CD4-positive, alpha-beta T cell treated with Interleukin-12 subunit alpha and Interleukin-12 subunit beta, for 1 hour (primary cell): ENCODE results near the gene TMPRSS4.
"Not testable (repeated sequence)": the region's sequence is repeated elsewhere in the genome, so short reads cannot be mapped to it uniquely, and the experiment has no call there.

Experiments
- DNase-seq: peaks from one replicate; pipeline ENCODE4 v3.0.0-alpha.2; 2020

The TMPRSS4 gene

DNA sequence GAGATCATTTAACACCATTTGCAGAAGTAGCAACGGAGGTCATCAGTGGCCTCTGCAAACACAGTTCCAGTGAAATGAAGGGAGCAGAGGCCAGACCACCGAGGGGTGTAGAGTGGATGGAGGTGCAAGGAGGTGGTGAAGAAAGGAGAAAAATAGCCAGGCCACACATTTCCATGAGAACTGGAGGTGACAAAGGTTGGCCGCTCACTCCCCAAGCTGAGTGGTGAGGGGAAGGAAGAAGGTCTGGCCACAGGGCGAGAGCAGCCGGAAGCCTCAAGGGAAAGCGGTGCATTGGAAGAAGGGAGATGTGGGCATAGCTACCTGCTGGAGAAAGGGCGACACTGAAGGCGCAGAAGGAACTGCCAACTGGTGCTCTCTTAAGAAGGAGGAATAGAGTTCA, 20.1 kb upstream of the TMPRSS4 start:
- no peak for DNase-seq

DNA sequence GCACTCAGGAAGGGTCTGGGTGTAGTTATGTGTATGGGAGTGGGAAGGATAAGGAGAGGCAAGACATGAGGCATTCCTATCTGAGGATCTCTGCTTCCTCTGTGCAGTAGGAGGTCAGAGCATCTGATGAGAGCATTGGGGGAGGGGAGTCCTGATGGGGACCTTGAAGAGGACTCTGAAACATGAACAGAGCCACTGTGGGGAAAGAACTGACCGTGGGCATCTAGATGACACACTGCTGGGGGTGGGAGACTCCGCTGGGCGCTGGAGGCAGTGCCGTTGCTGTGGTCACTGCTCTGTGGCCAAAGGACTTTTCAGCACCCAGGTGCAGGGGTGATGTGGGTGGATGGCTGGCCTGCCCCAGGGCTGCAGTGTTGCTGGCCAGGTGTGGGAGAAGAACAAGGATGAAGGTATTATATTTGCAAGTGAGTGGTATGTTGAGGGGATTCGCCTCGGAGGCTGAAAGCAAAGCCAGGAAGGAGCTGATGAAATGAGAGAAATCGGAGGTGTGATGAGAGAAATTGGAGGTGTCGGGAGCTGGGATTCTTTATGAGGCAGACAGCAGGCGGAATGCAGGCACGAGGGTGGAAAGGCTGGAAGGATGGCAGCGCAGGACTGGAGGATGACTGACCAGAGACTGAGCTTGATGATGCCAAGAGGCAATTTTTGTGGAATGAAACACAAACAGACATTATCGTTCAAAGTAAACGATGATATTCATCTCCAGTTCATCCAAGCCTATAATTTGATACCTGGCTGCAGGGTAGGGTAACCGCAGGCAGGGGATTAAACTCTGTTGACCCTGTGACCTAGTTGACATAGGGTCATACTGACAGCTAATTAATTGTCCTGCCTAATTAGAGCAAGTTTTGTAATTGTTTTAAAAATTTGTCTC, 19.4 kb upstream of the TMPRSS4 start:
- no peak for DNase-seq

DNA sequence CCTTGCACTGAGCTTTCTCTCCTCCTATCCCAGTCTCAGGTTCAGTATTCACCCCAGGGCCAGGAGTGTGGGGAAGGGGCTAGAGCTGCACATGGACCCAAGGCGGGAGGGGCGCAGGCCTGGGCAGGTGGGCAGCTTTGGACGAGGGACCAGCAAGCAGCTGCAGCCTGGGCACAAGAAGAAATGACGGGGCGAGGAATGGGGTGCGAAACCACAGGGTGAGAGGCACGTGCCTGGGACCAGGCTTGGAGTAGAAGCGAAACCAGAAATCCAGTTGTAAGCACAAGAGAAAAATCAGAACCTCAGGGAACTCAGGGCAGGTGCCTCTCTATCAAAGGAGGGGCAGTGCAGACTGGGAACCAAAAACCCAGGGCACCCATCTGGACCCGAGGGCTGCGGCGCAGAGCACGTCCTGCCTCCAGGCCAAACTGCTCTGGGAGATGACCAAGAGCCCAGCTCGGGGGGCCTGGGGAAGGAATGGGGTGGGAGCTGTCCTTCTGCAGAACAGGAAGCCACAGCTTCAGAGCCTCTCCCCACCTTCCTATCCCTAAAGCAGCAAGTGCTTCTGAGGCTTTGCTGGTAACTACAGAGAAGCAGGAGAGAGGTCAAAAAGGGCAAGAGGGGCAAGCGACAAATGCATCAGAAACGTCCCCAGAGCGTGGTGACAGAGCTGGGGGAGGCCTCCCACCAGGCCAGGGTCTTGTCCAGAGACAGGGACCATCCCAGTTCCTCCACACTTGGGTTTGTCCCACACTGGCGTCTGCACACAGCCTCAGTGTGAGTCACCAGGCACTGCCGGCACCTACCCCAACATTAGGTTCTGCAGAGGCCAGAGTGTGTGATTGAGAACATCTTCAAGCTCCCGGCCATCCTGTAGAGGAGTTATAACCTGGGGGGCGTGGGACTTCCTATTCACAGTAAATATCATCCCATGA, 18.3 kb upstream of the TMPRSS4 start:
- DNase-seq = no peak

DNA sequence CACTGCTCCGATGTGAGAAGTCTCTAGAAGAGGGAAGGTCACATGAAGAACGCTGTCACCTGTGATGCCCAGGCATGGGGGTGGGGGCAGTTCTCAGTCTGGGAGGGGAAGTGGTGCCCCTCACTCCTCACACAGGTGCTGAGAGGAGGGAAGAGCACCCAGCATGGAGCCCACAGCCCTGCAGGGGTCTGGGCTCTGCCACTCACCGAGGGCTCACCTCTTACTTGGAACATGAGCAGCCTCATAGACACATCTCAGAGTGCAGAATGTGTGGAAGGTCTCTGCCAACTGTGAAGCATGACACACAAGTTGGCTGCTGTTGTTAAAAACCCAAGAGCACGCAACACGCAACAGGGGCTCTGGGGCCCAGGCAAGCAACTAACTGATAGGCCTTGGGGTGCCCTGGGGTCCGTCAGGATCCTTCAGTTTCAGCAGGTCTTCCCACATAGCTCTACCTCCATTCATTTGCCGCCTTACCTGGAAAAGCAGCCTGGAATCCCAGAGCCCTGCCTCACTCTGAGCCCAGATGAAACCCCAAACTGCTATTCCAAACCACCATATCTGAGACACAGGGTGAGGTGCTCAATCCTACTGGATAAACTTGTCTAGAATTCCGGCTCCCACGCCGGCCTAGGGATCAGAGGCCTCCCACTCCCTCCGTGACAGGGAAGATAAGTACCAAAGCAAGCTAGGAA, 17.5 kb upstream of the TMPRSS4 start:
- DNase-seq = no peak

DNA sequence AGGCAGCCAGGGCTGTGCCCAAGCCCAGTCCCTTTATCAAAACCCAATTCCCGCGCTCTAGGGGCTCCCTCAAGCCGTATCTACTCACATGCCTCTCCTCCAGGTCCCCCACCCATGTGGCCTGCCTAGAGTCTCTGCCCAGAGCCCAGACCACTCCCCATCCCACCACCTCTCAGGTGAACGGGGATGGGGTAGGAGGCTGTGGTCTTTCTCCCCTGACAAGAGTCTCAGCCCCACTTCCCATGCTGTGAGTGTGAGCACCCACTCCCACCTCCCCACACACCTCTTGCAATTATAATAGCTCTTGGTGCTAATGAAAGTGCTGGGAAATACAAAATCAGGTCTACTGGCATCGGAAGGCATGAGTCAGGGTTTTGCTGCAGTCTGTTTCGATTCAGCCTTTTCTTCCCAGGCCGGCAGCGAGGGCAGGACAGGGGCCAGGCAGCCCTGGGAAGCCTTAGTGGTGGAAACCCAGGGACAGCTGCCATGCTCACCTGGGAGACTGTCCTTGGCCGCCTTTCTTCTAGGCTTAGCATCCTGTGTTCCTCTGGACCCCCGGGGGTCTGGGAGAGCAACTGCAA, 16.7 kb upstream of the TMPRSS4 start:
- DNase-seq = no peak

DNA sequence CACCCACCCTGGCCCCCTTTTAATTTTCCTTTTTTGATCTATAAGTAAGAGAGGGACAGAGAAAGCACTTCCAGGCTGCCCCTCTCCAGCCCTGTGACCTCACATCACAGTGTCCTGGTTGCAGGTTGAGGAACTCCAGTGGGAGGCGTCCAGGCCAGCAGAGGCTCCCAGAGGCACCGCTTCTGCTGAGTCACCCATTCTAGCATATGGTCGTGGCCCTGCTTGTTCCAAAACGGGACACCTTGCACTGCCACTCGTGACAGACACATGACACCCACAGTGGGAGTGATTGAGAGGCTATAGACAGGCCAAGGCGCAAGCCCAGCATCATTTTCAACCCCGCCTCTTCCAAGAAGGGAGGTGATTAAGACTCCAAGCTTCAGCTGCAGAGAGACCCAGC, 16.0 kb upstream of the TMPRSS4 start:
- DNase-seq = no peak

DNA sequence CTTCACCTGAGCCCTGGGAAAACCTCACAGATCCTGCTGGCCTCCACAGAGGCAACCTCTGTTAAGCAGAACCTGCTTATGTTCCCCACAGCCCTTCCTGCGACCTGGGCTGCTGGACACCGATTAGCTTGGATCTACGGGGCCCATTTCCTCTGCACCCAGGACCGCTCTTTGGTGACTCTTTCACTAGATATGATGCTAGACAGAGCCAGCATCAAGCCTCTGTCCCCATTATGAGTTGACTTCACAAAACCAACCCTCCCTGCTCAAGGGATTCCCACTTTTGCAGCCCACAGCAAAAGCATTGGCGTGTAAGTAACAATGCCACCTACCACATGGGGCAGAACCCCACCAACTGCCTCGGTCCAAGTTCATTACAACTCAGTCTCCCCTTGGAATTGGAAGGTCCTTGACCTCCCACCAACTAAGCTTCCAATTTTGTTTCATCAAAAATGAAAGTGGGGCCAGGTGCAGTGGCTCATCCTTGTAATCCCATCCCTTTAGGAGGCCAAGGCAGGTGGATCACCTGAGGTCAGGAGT, 15.2 kb upstream of the TMPRSS4 start:
- DNase-seq = no peak

DNA sequence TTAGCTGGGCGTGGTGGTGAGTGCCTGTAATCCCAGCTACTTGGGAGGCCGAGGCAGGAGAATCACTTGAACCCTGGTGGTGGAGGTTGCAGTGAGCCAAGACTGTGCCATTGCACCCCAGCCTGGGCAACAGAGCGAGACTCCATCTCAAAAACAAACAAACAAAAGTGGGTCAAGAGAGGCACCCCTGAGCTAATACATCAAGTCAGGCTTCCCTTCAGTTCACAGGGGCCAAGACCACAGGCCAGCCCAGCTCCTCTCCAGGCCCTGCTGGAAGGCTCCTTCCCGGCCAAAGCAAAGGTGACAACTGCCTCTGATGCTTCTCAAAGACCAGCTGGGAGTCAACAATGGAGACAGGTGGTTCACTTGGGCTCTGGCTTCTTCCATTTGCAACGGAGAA, 14.7 kb upstream of the TMPRSS4 start:
- not testable (repeated sequence) for DNase-seq

DNA sequence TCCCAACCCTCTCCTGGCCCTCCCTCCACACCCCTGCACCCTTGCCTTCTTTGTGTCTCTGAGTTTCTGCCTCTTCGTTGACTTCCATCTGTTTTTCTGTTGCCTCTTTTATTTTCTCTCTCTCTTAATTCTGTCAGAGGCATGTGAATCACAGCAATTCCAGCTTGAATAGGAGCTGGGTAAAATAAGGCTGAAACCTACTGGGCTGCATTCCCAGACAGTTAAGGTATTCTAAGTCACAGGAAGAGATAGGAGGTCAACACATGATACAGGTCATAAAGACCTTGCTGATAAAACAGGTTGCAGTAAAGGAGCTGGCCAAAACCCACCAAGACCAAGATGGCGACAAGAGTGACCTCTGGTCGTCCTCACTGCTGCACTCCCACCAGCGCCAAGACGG, 14.2 kb upstream of the TMPRSS4 start:
- not testable (repeated sequence) for DNase-seq

DNA sequence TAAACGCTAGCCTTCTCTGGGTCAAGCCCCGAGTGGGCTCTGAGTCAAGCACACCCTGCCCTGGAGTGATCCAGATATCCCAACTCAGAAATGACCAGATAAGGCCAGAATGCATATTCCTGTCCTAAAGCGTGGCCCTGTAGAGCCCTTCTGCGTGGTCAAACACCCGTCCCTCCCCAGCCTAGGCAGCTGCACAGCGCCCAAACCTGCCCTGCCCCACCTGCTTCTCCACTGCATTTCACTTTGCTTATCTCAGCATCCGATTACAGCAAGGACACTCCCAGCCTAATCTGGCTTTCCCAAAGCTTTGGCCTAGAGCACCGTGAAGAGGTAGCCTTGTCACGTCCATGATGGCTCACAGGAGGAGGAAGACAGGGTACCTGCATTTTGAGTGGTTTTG, 11.9 kb upstream of the TMPRSS4 start:
- no peak for DNase-seq

DNA sequence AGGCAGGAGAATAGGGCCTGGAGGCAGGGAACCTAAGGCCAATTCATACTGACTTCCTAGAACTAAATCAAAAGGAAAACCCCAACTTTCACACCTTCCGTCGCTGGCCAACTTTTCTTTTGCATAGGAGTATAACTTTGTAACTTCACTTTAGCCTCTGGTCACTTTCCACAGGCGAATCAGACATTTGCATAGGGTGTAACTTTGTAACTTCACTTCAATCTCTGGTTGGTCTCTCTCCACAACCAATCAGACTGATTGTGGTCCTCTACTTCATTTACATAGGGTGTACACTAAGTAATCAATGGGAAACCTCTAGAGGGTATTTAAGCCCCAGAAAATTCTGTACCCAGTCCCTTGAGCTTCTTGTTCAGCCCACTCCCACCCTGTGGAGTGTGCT, 11.5 kb upstream of the TMPRSS4 start:
- no peak for DNase-seq

DNA sequence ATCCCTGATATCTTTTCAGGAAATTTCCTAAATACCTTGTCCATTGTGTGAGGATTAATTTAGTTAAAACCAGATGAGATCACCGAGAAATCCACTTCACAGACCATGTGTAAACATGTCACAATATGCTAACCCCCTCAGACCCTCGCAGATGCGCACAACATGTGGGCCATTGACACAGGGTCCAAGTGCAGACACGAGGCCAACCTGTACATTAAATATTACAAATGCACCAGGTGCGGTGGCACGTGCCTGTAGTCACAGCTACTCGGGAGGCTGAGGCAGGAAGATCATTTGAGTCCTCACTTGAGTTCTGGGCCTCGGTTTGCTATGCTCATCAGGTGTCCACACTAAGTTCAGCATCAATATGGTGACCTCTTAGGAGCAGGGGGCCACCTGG, 9.9 kb upstream of the TMPRSS4 start:
- no peak for DNase-seq

DNA sequence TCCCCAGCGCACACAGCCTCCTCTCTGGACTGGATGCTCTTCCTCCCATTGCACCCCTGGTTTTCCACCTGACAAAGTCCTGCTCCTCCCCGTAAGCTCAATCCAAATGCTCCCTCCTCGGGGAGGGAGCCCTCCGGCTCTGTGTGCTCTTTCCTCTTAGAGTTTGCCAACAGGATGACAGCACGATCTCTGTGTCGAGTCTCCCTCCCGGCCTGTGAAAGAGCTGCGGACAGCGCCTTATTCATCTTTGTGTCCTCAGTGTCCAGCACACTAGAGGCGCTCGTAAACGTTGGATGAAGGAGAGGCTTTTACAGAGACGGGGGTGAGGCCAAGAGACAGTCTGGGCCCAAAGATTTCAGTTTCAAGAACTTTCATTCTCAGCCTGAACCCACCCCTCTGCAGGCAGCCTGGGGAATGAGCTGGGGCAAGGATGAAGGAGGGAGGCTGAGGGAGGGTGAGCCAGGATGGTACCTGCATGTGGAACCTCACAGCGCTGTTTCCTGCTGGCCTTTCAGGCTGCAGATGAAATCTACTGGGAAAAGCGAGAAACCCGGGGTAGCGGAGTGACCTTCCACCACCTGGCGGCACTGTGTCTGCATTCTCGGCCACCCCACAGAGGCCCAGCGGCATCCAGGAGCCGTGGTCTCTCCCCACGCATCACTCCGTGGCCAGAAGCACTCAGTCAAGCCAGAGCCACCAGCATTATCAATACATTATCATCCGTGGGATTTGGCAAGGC, 8.5 kb upstream of the TMPRSS4 start:
- DNase-seq = no peak

DNA sequence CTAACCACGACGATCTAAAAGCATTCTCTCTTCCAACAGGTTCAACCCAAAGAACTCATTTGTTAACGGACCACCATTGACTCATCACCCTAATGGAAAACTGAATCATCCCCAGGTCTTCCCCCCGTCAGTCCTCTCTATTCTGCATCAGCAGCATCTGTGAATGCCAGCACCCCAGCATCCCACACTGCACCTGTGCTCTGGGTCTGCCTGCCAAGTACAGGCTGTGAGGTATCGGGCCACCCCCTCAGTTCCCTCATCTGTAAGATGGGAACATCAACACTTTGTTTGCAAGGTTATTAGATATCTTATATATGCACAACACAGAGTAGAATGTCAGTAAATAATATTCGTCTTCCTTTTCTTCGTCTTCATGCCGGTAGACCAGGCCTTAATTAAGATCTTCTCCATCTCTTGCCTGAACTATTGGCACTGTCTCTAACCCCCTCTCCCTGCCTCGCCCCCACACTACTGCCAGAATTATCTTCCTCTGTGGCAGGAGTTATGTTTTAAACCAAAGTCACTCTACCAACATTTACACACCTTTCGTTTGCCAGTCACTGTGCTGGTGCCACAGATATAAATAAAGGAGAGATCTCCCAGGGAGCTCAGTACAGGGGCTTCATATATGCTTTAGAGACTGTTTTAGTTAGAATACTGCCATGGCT, 7.8 kb upstream of the TMPRSS4 start:
- no peak for DNase-seq

DNA sequence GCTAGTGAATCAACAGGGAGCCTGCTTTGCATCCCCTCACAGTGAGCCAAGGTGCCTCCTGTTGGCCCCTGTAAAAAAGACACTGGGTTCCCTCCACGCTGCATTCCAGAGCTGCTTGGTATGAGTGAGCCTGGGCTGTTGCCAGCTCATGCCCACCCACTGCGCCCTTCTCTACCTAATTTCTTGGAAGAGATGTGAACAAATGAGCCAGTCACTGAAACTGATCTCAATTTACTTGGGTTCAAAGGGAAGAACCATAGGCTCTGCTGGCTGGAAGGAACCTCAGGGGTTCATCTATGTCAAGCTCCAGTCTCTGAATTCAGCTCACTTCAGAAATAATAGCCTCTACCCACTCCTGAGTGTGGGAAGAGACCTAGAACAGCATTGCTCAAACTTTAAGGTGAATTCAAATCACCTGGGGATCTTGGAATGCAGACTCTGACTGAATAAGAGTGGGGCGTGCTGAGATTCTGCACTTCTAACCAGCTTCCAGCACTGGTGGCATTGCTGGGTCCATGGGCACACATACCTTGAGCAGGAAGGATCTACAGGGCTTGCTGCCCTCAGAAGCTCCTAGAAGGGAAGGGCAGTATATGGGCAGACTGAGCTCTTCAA, 5.4 kb upstream of the TMPRSS4 start:
- no peak for DNase-seq

DNA sequence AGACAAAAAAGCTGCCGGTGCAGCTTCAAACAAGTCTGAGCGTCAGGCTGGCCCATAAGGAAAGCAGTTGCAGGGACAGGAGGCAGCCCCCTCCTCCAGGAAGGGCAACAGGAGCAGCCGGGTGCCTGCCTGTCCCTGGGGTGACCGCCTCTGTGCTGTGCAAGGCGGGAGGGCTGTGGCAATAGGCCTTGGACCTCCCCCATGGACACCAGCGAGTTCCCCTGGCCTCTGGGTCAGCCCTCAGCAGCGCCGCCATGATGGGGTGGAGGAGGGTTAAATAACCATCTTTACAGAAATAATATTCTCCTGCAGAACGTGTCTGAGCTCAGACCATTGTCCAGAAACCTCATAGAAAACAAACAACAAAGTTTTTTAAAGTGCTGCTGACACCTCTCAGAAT, 3.3 kb upstream of the TMPRSS4 start:
- no peak for DNase-seq

DNA sequence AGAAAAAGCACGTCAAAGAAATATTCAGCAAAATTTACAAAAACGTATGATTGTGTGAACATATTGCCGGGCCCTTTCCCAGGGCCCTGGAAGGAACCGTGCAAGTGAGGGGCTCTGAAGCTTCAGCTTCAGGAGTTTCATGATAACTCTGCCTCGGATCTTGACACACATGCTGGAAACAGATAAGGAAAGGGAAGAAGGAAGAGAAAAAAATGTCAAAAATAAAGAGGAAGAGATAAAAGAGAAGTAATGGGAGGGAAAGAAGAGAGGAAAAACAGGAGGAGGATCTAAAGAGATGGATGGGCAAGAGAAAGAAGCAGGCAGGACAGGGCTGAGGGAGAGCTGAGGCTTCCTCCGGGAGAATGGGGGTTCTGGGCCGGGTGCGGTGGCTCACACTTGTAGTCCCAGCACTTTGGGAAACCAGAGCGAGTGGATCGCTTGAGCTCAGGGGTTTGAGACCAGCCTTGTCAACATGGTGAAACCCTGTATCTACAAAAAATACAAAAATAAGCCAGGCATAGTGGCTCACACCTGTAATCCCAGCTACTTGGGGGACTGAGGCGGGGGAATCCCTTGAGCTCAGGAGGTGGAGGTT, 2.7 kb upstream of the TMPRSS4 start:
- no peak for DNase-seq

DNA sequence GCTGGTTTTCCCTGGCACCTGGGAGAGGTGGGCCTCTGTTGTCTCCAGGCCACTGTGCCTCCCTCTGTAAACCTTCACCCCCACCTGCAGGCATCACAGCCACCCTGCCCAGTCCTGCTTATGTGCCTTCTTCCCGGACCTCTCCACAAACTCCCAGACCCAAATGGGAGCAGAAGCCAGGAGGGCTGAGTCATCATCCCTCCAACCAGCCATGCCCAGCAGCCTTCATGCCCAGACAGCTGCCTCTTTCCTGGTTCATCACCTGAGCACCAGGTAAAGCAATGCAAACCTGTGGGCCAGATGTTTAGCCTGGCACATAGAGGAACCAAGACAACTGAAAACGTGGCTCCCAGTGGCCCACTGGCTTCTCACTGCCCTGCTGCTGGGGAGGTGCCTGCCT, 2.1 kb upstream of the TMPRSS4 start:
- DNase-seq = no peak

DNA sequence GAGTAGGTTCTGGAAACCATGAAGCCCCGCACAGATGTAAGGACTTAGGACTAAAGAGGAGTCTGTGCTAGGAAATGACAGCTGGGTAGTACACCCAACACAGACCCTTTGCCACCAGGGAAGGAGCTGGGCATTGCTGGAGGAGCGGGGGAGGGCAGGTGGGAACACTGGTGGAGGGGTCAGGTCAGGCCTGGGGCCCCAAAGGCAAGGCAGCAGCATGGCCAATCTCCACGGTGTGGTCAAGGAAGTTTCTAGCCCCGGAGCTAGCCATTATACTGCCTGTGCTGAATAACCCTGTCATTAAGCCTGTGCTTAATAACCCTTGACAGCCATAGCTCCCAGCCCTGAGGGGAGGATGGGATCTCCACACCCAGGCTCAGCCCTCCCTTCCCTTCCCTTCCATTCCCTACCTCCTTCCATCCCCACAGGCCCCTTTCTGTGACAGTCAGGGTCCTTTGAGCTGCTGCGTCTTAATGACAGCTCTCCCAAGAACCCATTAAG, 2.1 kb downstream of the TMPRSS4 start:
- no peak for DNase-seq

DNA sequence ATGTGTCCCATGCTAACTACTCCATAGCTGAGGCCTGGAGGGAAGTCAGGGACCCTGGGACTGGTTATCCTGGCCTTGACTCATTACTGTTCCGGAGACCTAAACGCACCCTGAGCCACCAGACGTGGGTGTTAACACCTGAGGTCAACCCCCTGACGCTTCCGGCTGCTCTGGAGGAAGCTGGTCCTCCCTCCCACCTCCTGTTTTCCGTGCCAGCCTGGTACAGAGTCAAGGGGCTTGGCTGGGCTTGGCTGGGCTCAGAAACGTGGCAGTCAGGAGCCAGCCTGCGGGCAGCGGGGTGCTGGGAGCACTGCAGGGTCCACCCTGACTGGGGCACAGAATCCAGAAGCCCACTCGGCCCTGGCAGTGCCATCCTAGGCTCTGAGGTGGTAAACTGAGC, 2.6 kb downstream of the TMPRSS4 start:
- peak; percentile 24 for DNase-seq
